SK-N-MC (cell line): ENCODE measurements around the gene PYM1.

Experiments
- EZH2 ChIP-seq: fragments of 200-600 bp; sonication (generic); IDR thresholded peaks from one replicate; pipeline ENCODE4 v1.6.1; 2017; ENCODE audit warnings: antibody characterized with exemption
- POLR2AphosphoS5 ChIP-seq: IDR thresholded peaks from 2 replicates; pipeline ENCODE4 v1.6.1; 2012; ENCODE audit warnings: mild to moderate bottlenecking, low read depth, low read length, borderline replicate concordance

- TF ChIP-seq EZH2 = no peak
- TF ChIP-seq POLR2AphosphoS5 = no peak
Measured at GRCh38 chr12:55974308-55974730, 46.6 kb upstream of the PYM1 start.
